Measurements from ENCODE around the gene CACUL1. TPM values are rescaled to one million over a fixed set of nuclear protein-coding genes. Genes with fewer than 3 reads are reported as not detected.

CACUL1 gene
- polyA plus RNA-seq, 1 experiment: 7.3 TPM

DNA sequence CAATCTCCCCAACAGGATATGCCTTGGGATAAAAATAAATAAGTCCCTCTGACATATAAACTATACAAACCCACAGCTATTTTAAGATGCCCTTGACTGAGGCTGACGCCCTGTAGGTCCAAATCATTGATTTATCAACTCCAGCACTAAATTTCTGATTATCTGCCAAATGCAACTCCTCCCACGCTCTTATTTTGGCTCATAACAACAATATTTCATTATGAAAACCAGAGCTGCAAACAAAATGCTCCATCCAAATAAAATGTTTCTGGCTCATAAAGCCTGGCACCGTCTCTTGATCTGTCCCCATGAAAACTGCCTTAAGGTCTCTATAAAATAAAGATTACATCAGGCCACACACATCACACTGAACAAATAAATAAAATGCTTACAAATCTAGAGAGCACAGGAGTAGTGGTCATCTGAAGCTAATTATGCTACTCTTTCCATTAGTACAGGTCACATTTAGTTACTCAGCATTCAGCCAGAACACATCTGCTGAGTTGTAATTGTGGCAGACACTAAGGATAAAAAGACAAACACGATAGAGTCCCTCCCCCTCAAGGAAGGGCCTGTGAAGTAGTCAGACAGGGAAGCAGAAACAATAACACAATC lies 28.8 kb downstream of the CACUL1 start:
- Histone ChIP-seq H3K27me3 (ENCODE audit: control insufficient read depth, insufficient read depth, low read length) (no peaks in the 10 kb centered on the region), H3K36me3 (ENCODE audit: control insufficient read depth, insufficient read depth, low read length) (no peaks in the 10 kb centered on the region), H3K4me3 (ENCODE audit: low read depth, low read length) (no peak overlapping the region)
- ChIA-PET POLR2A (no interaction called here), CTCF (interaction anchor here (0.9 to 2.3 kb wide), 5 partner anchors 9 to 161 kb away, joined by 3 to 13 read pairs (median 4); no protein-coding TSS in a partner anchor)
- TF ChIP-seq, protein P1, sequence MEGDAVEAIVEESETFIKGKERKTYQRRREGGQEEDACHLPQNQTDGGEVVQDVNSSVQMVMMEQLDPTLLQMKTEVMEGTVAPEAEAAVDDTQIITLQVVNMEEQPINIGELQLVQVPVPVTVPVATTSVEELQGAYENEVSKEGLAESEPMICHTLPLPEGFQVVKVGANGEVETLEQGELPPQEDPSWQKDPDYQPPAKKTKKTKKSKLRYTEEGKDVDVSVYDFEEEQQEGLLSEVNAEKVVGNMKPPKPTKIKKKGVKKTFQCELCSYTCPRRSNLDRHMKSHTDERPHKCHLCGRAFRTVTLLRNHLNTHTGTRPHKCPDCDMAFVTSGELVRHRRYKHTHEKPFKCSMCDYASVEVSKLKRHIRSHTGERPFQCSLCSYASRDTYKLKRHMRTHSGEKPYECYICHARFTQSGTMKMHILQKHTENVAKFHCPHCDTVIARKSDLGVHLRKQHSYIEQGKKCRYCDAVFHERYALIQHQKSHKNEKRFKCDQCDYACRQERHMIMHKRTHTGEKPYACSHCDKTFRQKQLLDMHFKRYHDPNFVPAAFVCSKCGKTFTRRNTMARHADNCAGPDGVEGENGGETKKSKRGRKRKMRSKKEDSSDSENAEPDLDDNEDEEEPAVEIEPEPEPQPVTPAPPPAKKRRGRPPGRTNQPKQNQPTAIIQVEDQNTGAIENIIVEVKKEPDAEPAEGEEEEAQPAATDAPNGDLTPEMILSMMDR (IDR thresholded peaks at IDR 0.05; ENCODE audit: insufficient read depth, low read depth, low read length): no peak
- DNase-seq (ENCODE audit: low read depth): peak; percentile 58

DNA sequence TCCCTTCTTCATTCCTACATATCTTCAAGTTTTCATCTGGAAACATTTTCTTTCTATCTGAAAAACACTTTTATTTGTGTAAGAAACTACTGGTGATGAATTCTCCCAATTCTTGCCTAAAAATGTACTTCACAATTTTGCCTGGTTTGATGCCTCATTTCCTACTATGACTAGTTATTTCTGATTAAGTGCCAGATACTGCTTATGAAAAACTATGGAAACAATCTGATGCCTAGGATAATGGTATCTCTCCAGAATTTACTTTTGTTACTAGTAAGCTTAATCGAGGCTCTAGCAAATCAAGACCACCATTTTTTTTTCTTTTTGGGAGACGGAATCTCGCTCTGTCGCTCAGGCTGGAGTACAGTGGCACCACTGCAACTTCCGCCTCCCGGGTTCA lies 31.3 kb downstream of the CACUL1 start:
- no peak for DNase-seq (ENCODE audit: low read depth)
- TF ChIP-seq, protein P1 (IDR thresholded peaks at IDR 0.05; ENCODE audit: insufficient read depth, low read depth, low read length): no peak
- ChIA-PET POLR2A (no interaction called here), CTCF (interaction anchor here (1.6 kb wide), 1 partner anchor 155 kb away, joined by 5 read pairs; no protein-coding TSS in a partner anchor)
- Histone ChIP-seq H3K36me3 (ENCODE audit: control insufficient read depth, insufficient read depth, low read length) (no peaks in the 10 kb centered on the region), H3K27me3 (ENCODE audit: control insufficient read depth, insufficient read depth, low read length) (no peaks in the 10 kb centered on the region), H3K4me3 (ENCODE audit: low read depth, low read length) (no peak overlapping the region)

DNA sequence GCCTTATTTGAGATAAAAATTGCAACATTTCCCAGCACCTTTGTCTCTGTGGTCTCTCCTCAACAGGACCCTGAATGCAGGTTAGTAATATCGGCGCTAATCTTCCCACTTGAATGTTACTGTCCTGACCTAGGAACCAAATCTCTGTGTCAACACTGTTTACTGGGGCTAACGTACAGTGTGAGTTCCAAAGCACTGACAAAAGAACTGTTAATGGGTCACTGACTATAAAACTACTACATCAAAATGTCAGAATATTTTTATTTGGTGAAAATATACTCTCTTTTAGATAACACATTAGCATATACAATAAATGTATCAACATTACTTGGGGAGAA lies 33.3 kb downstream of the CACUL1 start:
- ChIA-PET POLR2A (no interaction called here), CTCF (interaction anchor here (0.6 to 3.4 kb wide), 15 partner anchors 9 to 158 kb away, joined by 3 to 66 read pairs (median 3); partner anchors contain the start of gene PRLHR)
- Histone ChIP-seq H3K27me3 (ENCODE audit: control insufficient read depth, insufficient read depth, low read length) (no peaks in the 10 kb centered on the region), H3K4me3 (ENCODE audit: low read depth, low read length) (no peak overlapping the region), H3K36me3 (ENCODE audit: control insufficient read depth, insufficient read depth, low read length) (no peaks in the 10 kb centered on the region)
- TF ChIP-seq, protein P1 (IDR thresholded peaks at IDR 0.05; ENCODE audit: insufficient read depth, low read depth, low read length): no peak
- no peak for DNase-seq (ENCODE audit: low read depth)

DNA sequence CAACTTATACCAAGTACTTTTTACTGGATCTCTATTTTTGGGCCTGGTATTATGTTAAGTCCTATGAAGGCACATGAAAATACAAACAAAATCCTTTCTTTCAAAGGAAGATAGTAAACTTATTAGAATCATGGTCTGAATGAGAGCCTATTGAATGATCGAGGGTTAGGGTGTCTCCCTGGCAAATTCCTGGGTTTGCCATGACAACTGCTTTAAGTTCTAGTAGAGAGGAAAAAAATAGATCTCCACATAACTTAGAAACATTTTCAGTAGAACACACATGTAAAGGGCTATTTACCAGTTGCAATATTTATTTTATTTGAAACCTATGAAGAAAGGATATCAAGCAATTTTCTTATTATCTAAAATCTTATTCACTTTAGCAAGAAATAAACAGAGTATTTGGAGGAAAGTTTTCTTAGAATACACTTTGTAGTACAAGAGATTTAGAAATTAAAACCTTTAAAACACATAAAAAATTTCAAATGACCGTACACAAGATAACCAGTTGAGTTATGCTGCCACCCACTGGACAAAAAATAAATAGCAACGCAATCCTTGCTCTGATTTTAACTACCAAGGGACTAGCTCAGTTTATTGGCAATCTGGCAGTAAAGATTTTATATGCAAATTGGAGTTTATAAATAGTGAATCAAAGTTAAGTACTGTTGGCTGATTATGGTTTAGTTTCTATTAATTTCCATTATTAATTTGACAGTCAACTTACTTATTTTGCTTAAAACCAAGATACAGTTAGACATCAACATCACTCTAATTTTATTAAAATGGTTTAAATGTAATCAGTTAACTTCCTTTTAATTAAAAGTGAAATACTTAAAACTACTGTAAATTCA lies 33.9 kb downstream of the CACUL1 start:
- TF ChIP-seq, protein P1 (IDR thresholded peaks at IDR 0.05; ENCODE audit: insufficient read depth, low read depth, low read length): peak; percentile 67
- ChIA-PET POLR2A (no interaction called here), CTCF (interaction anchor here (0.6 to 3.4 kb wide), 18 partner anchors 8 to 157 kb away, joined by 3 to 66 read pairs (median 3); partner anchors contain the start of gene PRLHR)

DNA sequence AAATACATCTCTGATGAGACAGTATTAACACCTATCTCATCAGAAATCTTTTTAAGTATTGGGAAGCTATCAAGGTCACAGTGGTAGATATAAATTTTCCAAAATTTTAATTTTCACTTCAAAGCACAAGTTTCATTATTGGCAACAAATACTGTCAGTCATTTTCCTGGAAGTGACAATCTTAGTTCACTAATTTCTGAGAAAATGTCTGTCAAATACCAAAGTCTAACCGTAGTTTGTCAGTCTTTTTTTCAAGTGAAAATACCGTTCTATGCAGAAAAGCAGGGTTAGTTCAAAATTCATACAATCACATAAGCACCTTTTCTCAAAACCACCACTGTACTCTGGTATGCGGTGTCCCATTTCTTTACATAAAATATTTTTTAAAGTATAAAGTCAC lies 40.4 kb downstream of the CACUL1 start:
- ChIA-PET POLR2A (no interaction called here), CTCF (no interaction called here)
- DNase-seq (ENCODE audit: low read depth): no peak
- H3K4me3 ChIP-seq (ENCODE audit: low read depth, low read length): no peak overlapping the region
- no peaks in the 10 kb centered on the region for H3K27me3 ChIP-seq (ENCODE audit: control insufficient read depth, insufficient read depth, low read length)
- TF ChIP-seq, protein P1 (IDR thresholded peaks at IDR 0.05; ENCODE audit: insufficient read depth, low read depth, low read length): no peak
- H3K36me3 ChIP-seq (ENCODE audit: control insufficient read depth, insufficient read depth, low read length): peaks cover 2% of the 10 kb centered on the region

More for the DNA sequence above, 33.9 kb downstream of the CACUL1 start:
- no peaks in the 10 kb centered on the region for H3K27me3 ChIP-seq (ENCODE audit: control insufficient read depth, insufficient read depth, low read length)
- H3K4me3 ChIP-seq (ENCODE audit: low read depth, low read length): no peak overlapping the region
- H3K36me3 ChIP-seq (ENCODE audit: control insufficient read depth, insufficient read depth, low read length): no peaks in the 10 kb centered on the region
- DNase-seq (ENCODE audit: low read depth): no peak
